Measurements from ENCODE around the gene FEM1B.

The FEM1B gene

DNA sequence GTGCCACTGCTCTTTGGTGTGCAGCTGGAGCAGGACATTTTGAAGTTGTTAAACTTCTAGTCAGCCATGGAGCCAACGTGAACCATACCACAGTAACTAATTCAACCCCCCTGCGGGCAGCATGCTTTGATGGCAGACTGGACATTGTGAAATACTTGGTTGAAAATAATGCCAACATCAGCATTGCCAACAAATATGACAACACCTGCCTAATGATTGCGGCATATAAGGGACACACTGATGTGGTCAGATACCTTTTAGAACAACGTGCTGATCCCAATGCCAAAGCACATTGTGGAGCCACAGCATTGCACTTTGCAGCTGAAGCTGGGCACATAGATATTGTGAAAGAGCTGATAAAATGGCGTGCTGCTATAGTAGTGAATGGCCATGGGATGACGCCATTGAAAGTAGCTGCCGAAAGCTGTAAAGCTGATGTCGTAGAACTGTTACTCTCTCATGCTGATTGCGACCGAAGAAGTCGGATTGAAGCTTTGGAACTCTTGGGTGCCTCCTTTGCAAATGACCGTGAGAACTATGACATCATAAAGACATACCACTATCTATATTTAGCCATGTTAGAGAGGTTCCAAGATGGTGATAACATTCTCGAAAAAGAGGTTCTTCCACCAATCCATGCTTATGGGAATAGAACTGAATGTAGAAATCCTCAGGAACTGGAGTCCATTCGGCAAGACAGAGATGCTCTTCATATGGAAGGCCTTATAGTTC lies 12.2 kb downstream of the FEM1B start:
- H3K36me3 ChIP-seq (replicated peaks) = peaks cover 13% of the 10 kb centered on the region
- H3K4me3 ChIP-seq (ENCODE audit: low read depth, low read length) = no peak overlapping the region
- DNase-seq = no peak
- H3K27me3 ChIP-seq (replicated peaks) = no peaks in the 10 kb centered on the region
- no peak overlapping the region for H3K27ac ChIP-seq
- TF ChIP-seq, protein P1, sequence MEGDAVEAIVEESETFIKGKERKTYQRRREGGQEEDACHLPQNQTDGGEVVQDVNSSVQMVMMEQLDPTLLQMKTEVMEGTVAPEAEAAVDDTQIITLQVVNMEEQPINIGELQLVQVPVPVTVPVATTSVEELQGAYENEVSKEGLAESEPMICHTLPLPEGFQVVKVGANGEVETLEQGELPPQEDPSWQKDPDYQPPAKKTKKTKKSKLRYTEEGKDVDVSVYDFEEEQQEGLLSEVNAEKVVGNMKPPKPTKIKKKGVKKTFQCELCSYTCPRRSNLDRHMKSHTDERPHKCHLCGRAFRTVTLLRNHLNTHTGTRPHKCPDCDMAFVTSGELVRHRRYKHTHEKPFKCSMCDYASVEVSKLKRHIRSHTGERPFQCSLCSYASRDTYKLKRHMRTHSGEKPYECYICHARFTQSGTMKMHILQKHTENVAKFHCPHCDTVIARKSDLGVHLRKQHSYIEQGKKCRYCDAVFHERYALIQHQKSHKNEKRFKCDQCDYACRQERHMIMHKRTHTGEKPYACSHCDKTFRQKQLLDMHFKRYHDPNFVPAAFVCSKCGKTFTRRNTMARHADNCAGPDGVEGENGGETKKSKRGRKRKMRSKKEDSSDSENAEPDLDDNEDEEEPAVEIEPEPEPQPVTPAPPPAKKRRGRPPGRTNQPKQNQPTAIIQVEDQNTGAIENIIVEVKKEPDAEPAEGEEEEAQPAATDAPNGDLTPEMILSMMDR (IDR thresholded peaks at IDR 0.05; ENCODE audit: low read depth, low read length, missing control alignments) = no peak
- in situ Hi-C loops (cut with HindIII; ENCODE audit: low pct_ligation_motif_present, low sequenced_read_pairs) = no loop called here

DNA sequence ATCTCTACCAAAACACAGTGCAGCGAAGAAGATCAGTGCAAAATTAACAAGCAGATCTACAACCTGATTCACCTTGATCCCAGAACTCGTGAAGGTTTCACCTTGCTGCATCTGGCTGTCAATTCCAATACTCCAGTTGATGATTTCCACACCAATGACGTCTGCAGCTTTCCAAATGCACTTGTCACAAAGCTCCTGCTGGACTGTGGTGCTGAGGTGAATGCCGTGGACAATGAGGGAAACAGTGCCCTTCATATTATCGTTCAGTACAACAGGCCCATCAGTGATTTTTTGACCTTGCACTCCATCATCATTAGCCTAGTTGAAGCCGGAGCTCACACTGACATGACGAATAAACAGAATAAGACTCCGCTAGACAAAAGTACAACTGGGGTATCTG lies 13.2 kb downstream of the FEM1B start:
- Histone ChIP-seq H3K27me3 (replicated peaks) (no peaks in the 10 kb centered on the region), H3K4me3 (ENCODE audit: low read depth, low read length) (no peak overlapping the region), H3K27ac (no peak overlapping the region), H3K36me3 (replicated peaks) (peaks cover 12% of the 10 kb centered on the region)
- TF ChIP-seq, protein P1 (IDR thresholded peaks at IDR 0.05; ENCODE audit: low read depth, low read length, missing control alignments) = no peak
- in situ Hi-C loops (cut with HindIII; ENCODE audit: low pct_ligation_motif_present, low sequenced_read_pairs) = no loop called here
- DNase-seq = no peak

DNA sequence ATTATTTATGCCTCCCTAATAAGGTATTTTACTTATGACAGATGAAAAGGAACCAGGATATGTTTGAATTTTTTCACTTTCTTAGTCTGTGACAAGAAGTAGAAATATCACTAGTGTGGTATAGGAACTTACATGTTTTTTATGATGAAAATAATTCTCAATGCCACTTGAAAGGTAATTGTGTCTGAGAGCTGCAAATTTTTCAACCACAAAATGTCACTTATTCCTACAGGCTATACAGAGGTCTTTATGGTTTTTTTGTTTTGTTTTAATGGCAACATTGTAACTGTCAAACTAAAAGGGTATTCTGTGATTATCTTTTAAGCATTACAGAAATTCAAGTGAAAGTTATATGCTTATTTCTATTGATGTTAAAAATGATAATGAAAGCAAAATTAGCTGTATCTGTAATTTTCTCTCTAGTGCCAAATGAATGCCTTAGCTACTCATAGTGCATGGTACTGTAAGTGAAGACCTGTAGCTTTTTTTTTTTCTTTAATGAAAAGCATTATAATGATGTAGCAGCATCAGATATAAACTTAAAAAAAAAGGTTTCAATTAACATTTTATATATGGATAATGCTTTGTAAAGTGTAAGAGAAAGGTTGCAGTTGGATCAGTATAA lies 14.7 kb downstream of the FEM1B start:
- TF ChIP-seq, protein P1 (IDR thresholded peaks at IDR 0.05; ENCODE audit: low read depth, low read length, missing control alignments) = no peak

DNA sequence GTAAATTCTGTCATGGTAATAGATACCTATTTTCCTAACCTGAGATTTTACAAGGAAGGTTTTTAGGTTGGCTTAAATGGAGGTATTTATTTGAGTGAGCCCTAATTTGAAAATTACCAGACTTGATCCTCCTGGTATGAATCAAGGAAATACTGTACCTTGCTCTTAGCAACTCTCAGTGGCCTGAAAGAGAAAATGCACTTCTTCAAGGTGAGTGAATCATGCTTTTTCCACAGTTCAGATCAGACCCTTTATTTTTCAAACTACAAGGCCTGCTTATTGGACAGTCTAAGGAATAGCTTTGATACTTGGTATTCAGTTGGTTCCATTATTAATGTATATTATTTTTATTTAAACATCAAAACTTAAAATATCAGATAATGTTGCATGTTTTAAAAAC lies 15.4 kb downstream of the FEM1B start:
- Histone ChIP-seq H3K27ac (no peak overlapping the region), H3K27me3 (replicated peaks) (no peaks in the 10 kb centered on the region), H3K36me3 (replicated peaks) (peaks cover 21% of the 10 kb centered on the region), H3K4me3 (ENCODE audit: low read depth, low read length) (no peak overlapping the region)
- in situ Hi-C loops (cut with HindIII; ENCODE audit: low pct_ligation_motif_present, low sequenced_read_pairs) = no loop called here
- DNase-seq = no peak
- TF ChIP-seq, protein P1 (IDR thresholded peaks at IDR 0.05; ENCODE audit: low read depth, low read length, missing control alignments) = no peak

More for the DNA sequence above, 14.7 kb downstream of the FEM1B start:
- in situ Hi-C loops (cut with HindIII; ENCODE audit: low pct_ligation_motif_present, low sequenced_read_pairs) = no loop called here
- Histone ChIP-seq H3K36me3 (replicated peaks) (peaks cover 16% of the 10 kb centered on the region), H3K27me3 (replicated peaks) (no peaks in the 10 kb centered on the region), H3K27ac (no peak overlapping the region), H3K4me3 (ENCODE audit: low read depth, low read length) (no peak overlapping the region)
- DNase-seq = no peak

DNA sequence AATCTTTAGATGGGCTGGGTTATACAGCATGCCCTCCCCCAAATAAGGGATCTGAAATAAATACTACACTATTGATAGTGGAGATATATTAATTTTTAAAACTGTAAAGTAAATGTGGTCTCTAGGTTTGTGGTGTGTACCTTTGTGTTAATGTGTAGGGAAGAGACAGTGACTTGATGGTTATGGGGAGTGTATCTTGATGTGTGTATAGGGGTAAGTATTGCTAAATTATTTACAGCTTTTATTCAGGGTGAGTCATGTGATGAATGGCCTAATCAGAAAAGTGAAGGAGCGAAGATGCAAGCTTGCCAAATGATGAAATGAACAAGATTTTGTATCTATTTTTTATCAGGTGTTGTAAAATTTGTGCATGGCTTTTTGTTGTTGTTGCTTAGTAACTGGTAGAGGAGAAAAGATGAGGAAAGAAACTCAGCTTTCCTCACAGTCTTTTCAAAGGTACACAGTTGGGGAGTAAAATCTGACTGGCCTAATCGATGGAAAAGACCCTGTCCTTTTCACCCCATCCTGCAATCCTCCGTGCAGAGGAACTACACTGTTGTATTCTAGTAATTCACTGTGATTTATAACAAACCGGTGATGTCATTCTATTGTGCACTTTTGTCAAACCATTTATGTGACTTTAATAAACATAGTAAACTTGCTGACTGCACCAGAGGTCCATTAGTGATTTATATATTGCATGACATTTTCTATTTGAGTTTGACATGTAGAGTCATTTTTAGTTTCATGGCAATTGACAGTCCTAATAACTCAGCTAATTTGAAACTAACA lies 17.7 kb downstream of the FEM1B start:
- H3K36me3 ChIP-seq (replicated peaks) = peaks cover 28% of the 10 kb centered on the region
- H3K27ac ChIP-seq = no peak overlapping the region
- DNase-seq = no peak
- H3K4me3 ChIP-seq (ENCODE audit: low read depth, low read length) = no peak overlapping the region
- in situ Hi-C loops (cut with HindIII; ENCODE audit: low pct_ligation_motif_present, low sequenced_read_pairs) = no loop called here
- no peaks in the 10 kb centered on the region for H3K27me3 ChIP-seq (replicated peaks)
- TF ChIP-seq, protein P1 (IDR thresholded peaks at IDR 0.05; ENCODE audit: low read depth, low read length, missing control alignments) = no peak

All from brain microvascular endothelial cell (primary cell).